AG09309 (cell line): Measurements from ENCODE around the gene MX2.

Experiments
- DNase-seq: peaks from one replicate; pipeline ENCODE4 v3.0.0-alpha.2; 2010; ENCODE audit warnings: low read depth
- H3K4me3 ChIP-seq: 2 replicates; pipeline ENCODE4 v1.5.1; 2011; ENCODE audit warnings: mild to moderate bottlenecking, low read depth, low read length, moderate library complexity; ENCODE audit not compliant: control insufficient read depth
- TF ChIP-seq, protein P1 (sequence below): IDR thresholded peaks from 2 replicates; pipeline ENCODE4 v1.5.1; 2011; ENCODE audit warnings: mild to moderate bottlenecking, low read depth, low read length, inconsistent platforms; ENCODE audit not compliant: insufficient read depth, control insufficient read depth; ENCODE audit errors: missing control alignments

MX2 gene

DNA sequence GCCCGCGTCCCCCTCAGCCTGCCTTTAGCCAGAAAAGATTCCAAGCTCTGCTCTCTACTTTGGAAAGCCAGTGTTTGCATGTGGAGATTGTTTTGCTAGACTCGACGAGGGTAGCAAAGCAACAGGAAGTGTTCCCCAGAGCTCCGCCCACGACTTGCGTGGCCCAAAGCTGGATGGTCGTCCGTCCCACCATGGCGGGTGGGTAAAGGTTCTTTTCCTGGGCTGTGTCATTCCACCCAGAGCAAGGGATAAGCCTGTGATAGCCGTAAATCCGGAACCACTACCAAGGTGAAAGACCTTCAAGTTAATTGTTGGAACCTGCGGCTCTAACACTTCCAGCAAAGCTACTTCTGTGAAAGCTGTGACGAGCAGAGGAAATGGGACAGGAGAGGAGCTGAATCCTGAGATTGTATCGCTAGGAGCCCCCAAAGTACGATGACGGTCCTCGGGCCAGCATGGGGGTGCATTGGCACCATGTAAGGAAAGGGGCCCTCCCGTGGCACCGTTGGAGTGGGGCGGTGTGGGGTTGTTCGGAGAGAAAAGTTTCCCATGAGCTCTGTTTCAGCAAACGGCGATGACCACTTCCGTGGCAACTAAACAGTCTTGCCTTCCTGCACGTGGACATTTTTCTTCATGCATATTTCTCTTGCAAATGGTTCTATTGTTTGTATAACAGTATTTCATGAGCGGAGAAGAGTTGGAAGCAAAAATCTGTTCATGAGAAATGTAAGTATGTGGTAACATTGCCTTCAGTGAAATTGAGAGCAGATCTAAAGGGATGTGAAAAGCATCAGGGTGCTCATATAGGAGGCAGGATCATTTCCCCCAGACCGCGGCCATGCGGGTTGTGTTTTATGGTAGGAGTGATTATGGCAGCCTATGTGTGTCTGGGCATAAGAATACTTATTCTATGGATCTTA is 8.4 kb downstream of the MX2 start:
- DNase-seq: no peak
- TF ChIP-seq, protein P1, sequence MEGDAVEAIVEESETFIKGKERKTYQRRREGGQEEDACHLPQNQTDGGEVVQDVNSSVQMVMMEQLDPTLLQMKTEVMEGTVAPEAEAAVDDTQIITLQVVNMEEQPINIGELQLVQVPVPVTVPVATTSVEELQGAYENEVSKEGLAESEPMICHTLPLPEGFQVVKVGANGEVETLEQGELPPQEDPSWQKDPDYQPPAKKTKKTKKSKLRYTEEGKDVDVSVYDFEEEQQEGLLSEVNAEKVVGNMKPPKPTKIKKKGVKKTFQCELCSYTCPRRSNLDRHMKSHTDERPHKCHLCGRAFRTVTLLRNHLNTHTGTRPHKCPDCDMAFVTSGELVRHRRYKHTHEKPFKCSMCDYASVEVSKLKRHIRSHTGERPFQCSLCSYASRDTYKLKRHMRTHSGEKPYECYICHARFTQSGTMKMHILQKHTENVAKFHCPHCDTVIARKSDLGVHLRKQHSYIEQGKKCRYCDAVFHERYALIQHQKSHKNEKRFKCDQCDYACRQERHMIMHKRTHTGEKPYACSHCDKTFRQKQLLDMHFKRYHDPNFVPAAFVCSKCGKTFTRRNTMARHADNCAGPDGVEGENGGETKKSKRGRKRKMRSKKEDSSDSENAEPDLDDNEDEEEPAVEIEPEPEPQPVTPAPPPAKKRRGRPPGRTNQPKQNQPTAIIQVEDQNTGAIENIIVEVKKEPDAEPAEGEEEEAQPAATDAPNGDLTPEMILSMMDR: no peak
- H3K4me3 ChIP-seq: no peak overlapping the region

DNA sequence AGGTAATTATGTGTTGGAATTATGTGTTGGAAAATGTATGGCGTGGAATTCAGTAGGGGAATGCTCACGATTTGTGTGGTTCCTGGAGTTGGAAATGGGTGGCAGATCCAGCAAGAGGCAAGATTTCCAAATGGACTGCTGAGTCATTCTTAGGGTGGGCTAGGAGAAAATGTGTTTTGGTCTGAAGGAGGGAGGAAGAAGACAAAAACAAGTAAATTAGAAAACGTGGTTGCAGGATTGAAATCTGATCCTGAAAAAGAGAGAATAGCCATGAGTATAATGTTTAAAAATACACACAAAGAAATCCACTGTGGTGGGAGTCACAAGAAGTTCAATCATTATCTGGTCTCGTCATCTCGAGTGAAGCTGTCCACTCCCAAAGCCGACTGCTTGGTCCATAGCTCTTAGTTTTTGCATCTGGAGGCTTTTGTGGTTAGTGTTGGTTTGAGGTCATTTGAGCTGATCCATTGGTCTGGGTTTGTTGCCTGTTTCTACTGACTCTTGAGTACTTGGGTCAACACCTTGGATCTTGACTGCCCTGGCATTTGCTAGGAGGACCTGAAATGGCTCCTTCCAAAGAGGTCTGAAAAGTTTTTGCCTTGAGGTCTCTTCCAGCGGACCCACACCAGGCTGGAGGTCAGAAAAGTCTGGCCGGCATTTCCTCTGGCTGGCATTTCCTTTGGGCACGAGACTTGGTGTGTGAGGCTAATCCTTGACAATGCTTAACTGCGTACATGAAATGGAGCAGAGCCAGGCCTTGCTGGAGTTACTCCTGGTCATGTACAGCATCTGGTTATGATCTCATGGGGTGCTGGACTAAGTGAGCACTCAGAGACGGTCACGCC is 9.2 kb downstream of the MX2 start:
- TF ChIP-seq, protein P1: no peak
- no peak overlapping the region for H3K4me3 ChIP-seq
- DNase-seq: peak; percentile 7

DNA sequence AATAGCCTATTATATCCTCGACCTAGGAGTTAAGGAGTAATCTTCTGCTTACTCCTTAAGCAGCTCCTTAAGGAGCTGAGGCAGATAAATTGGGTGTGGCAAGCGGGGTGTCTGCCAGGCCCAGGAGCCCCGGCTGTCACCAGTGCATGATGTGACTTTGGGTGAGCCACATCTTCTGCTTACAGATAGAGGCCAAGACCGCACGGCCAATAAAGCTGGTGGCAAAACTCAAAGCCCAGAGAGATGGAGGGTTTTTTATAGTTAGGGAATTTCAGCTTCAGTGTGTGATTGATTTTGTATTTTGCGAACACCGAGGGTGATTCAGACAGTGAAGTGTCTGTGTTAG is 9.8 kb downstream of the MX2 start:
- H3K4me3 ChIP-seq: no peak overlapping the region
- TF ChIP-seq, protein P1: no peak
- DNase-seq: no peak

DNA sequence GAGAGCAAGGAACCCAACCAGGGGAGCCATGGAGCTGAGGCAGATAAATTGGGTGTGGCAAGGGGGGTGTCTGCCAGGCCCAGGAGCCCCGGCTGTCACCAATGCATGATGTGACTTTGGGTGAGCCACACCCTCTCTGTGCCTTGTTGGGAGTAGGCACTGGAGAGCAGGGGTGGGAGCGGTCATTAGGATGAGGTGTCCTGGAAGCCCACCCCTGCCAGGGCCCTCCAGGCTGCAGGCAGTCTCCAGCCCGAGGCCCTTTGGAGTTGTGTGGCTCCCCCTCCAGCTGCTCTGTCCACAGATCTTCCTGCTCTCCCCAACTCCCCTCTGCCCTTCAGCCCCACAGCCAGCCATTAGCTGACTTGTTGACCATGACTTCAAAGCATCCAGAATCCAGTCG is 11.4 kb downstream of the MX2 start:
- no peak overlapping the region for H3K4me3 ChIP-seq
- TF ChIP-seq, protein P1: no peak

DNA sequence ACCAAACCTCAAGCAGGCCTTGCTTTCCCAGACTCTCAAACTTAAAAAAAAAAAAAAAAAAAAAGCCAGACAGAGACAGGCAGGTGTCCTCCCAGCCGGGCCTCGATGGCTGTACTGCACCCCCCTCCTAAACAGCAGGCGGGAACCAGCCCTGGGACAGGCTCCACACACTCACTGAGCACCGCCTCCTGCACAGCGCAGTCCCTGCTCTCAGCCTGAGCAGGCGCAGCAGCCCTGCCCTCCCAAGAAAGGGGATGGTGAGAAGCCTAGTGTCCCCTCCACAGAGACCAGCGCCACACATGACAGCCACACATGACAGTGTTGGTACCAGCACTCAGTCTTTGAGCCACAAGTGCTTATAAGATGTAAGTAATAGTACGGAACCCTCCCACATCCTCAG is 11.9 kb downstream of the MX2 start:
- TF ChIP-seq, protein P1: no peak

More for the DNA sequence above, 11.4 kb downstream of the MX2 start:
- no peak for DNase-seq

DNA sequence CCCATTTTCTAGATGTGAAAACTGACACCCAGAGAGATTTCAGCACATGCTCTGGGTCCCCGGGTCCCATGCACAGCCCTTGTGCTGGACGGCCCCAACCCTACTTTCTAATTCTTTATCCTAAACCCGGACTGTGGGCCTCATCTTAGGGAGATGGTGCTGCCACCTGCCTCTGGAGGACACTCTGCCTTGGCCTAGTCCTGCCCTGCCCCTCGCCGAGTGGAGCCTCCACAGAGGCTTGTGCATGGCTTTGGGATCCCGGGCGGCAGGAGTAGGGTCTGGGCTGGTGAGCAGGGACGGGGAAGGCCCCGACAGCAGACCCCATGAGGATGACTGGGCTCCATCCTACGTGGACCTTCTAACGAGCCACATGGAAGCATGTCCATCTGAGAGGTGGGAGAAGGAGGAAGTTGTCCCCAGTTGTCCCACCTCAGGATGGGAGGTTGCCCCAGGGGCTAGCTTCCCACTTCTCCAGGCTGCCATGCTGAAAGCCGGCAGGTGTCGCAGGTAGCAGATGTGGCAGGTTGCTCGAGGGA is 12.4 kb downstream of the MX2 start:
- no peak for DNase-seq
- H3K4me3 ChIP-seq: no peak overlapping the region
- TF ChIP-seq, protein P1: no peak

More for the DNA sequence above, 11.9 kb downstream of the MX2 start:
- DNase-seq: no peak
- H3K4me3 ChIP-seq: no peak overlapping the region
